ENCODE data around the gene PTEN.
"Not testable (repeated sequence)": the region's sequence is repeated elsewhere in the genome, so short reads cannot be mapped to it uniquely, and the experiment has no call there.

The PTEN gene
- total RNA-seq = 193 to 200 reads per million in 2 donors

DNA sequence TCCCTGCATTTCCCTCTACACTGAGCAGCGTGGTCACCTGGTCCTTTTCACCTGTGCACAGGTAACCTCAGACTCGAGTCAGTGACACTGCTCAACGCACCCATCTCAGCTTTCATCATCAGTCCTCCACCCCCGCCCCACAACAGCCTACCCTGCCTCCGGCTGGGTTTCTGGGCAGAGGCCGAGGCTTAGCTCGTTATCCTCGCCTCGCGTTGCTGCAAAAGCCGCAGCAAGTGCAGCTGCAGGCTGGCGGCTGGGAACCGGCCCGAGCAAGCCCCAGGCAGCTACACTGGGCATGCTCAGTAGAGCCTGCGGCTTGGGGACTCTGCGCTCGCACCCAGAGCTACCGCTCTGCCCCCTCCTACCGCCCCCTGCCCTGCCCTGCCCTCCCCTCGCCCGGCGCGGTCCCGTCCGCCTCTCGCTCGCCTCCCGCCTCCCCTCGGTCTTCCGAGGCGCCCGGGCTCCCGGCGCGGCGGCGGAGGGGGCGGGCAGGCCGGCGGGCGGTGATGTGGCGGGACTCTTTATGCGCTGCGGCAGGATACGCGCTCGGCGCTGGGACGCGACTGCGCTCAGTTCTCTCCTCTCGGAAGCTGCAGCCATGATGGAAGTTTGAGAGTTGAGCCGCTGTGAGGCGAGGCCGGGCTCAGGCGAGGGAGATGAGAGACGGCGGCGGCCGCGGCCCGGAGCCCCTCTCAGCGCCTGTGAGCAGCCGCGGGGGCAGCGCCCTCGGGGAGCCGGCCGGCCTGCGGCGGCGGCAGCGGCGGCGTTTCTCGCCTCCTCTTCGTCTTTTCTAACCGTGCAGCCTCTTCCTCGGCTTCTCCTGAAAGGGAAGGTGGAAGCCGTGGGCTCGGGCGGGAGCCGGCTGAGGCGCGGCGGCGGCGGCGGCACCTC is at the start of gene PTEN, which contains the start of gene KLLN:
Gene PTEN, plus strand, starts transcription at position 573 of the 891 bp plus-strand sequence. CDS start 845 bp downstream, outside the sequence.
Gene KLLN, minus strand, starts transcription at position 481 of the 891 bp plus-strand sequence. CDS start 1,046 bp downstream, outside the sequence.
- DNase-seq = peak; percentile 73

DNA sequence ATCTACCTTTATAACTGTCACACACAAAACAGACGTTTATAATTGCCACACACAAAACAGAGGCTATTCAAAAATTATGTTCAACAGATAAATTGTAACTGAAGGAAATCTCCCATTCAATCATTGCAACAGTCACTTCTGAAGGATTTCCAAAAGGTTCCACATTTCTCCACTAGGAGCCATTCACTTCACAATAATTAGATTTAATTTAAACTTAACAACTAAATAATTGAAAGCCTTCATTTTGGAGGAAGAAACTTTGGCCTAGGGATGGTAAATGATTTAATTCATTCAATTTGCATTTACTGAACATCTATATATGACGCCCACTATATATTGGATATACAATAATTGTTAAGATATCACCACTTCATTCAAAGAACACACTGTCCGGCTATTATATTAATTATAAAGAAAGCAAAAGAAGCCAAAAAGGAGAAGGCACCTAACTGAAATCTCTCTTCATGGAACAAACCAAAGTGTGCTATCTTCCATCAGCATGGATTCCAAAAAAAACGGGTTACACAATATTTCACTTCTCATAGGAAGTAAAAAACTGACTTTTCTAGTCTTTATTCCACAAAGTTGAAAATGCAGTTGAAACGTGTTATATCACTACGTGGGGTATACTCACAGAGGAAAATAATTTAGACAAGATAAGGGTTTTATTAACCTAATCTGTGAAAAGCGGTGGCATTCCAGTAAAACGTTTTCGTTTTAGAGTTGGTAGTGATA is 47.1 kb upstream of the PTEN start:
- no peak for DNase-seq

DNA sequence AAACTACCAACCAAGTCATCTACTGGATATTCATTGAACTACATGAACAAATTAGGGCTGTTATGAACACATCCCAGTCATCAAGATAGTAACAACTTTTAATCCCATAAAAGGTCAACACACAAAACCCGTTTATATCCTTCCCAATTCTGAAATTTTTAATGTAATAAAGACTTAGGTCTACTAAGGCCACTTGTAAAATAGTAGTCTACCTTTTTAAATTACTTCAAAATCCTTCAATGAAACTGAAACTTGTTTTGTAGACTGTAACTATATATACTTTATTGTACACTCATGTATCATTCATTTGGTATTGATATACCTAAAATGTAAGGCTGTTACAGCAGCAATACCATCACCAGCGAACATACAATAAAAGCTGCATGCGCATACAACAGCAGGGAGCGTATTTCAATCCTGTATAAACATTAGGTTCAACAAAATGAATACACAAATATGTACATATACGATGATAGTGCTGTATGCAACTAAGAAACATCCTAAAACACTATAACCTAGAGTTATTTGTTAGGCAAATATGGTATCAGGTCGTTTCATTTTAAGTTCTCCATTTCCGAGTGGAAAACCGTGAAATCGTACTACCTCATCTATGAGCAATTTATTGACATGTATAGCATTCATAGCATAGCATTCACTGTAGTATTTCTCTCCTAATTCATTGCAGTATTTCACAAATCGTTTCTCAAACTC is 46.4 kb upstream of the PTEN start:
- no peak for DNase-seq

DNA sequence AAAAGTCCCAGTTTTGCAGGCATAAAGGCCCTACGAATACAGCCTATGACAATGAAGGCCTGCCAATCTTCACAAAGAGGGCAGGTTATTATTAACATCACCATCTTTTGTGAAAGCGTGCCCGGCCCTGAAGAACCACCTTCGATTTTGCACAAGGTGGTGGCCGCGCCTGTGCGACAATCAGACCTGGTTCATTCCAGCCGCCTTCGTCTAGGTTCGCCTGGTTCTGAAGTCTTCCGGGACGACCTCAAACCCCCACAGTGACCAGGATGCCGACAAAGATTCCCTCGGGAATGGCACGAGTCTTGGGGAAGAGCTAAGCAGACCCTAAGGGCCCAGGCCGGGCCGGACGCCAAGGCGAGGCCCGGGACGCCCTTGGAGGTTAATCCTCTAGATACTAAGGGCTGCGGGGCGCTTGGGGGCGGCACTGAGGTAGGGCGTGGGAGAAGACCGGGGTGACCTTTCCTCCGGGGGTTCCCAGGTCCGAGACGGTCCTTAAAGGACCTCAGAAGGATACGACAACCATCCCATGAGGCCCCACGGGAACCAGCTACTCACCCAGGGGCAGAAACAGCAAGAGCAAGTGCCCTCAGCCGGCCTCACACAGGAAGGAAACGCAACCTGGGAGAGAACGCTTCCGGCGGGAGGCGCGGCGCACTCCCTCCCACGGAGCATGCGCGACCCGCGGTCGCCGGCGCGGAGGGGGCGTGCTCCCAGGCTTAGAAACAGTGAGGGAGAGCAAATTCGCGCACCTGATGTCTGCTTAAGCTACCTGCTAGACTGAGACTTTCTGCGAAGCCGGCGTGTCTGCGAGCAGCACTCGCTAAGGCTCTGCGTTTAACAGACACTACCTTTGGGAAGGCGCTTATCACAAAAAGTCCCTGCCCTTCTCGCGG is 45.6 kb upstream of the PTEN start, which contains the start of gene ATAD1:
Gene ATAD1, minus strand, starts transcription at position 618 of the 896 bp plus-strand sequence. CDS start 3,627 bp downstream, outside the sequence.
- DNase-seq = peak; percentile 83

DNA sequence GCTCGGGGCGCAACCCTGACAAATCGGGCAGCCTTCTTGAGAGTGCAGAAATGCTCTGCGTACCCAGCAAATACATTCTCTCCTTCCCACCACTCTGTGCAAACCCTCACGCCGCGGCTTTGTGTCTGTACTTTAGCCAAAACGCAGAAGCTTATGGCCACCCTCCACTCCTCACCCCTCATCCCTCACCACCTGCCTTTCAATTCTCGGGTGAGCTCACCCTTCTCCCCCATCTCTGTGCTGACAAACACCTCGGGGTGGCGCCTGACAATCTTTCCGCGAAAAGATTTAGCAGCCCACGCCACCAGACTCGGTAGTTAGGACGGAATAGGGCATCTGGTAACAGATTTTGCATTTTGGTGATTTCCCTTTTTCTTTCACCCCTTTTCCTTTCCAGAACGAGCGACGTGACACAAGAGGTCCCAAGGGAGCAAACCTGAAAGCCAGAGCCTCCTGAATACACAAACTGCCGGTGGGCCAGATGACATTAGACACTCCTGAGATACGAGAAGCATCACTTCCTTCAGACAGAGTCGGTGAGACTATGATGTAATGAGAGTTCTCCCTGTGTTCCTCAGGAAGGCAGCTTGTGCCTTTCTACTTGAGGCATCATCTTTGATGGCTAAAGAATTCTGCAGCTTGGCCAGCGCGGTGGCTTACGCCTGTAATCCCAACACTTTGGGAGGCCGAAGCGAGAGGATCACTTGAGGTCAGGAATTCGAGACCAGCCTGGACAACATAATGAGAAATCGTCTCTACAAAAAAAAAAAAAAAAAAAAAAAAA is 44.7 kb upstream of the PTEN start:
- no peak for DNase-seq

DNA sequence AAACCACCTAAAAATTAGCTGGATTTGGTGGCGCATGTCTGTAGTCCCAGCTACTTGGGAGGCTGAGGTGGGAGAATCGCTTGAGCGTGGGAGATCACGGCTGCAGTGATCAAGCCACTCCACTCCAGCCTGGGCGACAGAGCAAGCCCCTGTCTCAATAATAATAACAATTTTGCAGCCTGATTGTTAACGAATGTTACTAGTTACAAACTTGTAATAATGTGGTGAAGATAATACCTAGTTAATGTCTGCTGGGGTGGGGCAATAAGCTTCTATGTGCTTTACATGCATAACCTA is 44.2 kb upstream of the PTEN start:
- no peak for DNase-seq

DNA sequence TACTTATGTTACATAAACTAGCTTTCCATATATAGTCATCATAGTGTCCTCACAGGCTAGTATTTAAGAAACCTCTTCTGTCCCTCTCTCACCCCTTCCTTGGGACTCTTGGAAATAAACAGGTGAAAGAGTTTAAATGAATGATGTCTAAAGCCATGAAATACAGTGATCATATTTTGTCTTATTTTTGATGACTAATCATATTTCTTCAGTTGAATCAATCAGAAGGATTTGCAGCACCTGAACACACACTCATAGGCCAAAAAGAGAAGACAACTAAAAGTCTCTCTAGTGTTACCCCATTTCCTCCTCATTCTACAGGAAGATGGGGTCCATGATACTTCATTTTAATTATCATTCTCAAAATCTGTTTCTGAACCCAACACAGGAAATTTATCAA is 36.8 kb upstream of the PTEN start:
- no peak for DNase-seq

DNA sequence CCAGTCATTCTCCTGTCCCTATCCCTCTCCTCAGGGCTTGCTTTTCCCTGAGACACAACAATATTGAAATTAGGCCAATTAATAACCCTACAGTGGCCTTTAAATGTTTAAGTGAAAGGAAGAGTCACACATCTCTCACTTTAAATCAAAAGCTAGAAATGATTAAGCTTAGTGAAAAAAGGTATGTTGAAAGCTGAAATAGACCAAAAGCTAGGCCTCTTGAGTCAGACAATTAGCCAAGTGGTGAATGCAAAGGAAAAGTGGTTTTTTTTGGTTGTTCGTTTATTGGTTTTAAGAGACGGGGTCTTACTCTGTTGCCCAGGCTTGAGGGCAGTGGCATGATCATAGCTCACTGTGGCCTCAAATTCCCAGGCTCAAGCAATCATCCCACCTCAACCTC is 35.7 kb upstream of the PTEN start:
- no peak for DNase-seq

DNA sequence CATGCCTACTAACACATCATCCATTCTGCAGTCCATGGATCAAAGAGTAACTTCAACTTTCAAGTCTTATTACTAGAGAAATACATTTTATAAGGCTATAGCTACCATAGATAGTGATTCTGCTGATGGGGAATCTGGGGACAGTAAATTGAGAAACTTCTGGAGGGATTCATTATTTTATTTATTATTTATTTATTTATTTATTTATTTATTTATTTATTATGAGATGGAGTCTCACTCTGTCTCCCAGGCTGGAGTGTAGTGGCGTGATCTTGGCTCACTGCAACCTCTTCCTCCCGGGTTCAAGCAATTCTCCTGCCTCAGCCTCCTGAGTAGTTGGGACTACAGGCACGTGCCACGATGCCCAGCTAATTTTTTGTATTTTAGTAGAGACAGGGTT is 34.4 kb upstream of the PTEN start:
- DNase-seq = not testable (repeated sequence)

DNA sequence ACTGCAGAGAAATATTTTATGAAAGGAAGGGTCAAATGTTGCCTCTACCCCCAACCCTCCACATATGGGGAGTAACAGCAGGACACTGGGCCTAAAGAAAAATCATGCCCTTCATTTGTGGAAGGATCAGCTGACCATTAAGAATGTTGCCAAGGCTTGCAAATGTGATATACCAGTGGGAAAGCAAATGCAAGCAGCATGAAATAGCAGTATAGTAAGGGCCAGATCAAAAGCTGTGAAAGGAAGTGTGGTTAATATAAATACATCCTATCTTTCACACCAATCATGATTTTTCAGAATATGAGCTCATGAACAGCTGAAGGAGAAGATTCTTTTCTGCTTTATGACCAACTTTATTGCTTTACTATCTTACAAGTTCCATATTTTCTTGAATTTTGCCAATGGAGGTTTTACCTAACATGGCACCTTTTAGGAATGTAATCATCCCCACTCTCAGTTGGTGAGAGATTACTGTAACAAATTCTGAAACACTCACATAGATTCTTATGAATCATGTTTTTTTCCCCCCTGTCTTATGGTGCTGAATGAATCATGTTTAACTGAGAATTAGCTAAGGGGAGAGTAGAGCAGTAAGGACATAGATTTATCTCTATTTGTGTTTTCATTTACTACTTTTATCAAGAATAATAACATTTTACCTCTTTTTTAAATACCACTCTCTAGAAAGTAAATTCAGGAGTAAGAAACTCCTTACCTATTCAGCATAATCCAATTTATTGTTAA is 33.3 kb upstream of the PTEN start:
- DNase-seq = no peak

DNA sequence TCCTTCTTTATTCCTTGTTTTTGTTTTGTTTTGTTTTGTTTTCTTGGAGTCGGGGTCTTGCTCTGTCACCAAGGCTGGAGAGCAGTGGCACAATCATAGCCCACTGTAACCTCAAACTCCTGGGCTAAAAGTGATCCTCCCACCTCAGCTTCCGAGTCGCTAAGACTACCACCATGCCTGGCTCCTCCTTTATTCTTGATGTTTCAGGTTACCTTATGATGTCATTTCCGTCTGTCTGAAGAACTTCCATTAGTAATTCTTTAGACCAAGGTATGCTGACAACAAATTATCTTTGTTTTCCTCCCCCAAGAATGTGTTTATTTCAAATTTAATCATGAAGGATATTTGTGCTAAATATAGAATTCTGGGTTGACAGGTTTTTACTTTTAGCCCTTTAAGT is 27.3 kb upstream of the PTEN start:
- no peak for DNase-seq

DNA sequence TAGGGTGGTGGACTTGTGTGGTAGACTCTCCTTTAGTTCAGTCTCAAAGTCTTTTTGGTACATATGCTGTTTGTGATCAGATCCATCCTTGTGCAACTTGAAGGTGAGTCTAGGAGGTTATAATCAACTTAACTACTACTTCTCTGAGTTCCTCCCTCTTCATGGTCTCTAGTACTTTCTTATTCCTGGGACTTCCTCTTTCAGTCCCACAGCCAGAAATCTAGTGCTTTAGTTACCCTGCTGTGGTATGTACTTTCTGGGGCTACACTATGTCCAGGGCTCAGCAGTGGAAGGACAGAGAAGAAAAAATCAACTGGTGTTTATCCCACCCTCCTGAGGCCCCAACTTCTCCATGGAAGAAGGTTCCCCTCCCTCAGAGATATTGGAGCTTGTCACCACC is 26.0 kb upstream of the PTEN start:
- DNase-seq = no peak

DNA sequence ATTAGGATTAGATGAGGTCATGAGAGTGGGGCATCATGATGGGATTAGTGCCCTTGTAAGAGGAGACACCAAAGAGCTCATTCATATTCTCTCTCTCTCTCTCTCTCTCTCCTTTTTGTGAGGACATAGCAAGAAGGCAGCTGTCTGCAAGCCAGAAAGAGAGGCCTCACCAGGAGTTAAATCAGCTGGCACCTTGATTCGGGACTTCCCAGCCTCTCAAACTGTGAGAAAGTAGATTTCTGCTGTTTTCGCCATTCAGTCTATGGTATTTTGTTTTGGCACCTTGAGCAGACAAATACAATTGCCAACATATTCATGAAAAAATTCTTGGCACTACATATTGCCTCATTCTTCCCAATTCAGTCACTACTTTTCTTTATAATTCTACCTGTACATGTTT is 24.8 kb upstream of the PTEN start:
- no peak for DNase-seq

DNA sequence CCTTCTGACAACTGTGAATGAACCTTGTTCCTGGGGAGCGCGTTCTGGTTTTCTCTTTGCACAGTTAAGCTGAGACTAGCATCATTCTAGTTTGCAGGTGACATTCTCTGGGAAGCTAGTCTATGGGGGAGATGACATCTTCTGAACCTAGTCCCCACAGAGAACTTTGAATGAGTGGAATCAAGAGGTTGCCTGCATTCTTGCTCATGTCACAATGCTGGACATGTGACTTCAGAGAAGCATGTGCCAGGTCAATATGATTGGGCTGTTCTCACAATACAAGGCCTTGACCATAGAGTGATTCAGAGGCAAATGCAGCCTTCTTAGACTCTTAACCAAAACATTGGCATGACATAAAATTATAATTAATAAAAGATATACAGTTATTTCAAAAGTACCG is 22.2 kb upstream of the PTEN start:
- DNase-seq = no peak

DNA sequence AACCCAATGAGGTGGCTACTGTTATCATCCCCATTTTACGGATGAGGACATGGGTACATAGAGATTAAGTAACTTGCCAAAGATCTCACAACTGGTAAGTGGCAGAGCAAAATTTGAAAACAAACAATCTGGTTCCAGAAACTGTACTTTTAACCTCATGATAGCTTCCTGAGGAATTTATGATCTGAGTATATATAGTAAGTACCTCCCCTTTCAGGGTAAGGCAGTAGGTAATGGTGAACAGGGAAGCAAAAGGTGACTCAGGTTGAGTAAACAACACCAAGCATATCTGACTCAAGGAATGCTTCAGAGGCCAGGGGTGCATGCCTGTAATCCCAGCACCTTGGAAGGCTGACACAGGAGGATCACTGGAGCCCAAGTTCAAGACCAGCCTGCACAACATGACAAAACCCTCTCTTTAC is 21.2 kb upstream of the PTEN start:
- DNase-seq = no peak

DNA sequence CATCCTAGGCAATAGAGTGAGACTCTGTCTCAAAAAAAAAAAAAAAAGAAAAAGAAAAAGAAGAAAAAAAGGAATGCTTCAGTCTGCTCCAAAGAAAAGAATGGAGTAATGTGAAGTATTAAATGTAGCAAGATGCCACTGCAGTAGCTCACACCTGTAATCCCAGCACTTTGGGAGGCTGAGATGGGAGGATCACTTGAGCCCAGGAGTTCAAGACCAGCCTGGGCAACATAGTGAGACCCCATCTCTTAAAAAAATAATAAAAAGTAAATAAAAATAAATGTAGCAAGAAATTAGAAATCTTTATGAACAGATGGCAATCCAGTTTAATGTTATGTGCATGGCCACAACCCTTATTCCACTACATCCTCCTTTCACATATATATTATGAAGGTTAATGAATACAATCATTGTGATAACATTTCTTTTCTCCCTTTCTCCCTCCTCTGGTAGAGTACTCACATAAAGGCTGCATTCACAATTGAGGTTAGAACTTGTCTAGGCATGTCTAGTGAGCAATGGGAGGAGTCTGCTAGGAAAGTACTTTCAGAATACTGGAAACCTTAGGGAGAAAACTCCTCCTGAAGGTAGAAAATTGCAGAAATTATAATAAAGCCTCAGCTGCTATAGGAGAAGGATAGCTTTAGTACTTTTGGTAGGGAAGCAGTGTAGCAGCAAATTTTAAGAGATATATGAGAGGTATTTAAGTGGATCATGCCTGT is 20.5 kb upstream of the PTEN start:
- DNase-seq = no peak

DNA sequence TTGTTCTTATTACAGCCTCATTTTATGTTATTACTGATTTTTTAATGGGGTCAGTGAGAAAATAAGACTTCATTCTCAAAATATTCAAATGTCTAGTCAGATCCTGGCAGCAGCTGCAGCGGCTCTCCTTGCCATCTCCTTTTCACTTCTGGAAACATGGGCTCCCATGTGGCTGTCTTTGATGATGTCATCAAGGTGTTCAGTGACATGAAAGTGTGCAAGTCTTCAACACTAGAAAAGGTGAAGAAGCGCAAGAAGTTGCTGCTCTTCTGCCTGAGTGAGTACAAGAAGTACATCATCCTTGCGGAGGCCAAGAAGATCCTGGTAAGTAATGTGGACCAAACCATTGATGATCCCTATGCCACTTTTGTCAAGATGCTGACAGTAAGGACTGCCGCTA is 19.7 kb upstream of the PTEN start:
- DNase-seq = no peak

DNA sequence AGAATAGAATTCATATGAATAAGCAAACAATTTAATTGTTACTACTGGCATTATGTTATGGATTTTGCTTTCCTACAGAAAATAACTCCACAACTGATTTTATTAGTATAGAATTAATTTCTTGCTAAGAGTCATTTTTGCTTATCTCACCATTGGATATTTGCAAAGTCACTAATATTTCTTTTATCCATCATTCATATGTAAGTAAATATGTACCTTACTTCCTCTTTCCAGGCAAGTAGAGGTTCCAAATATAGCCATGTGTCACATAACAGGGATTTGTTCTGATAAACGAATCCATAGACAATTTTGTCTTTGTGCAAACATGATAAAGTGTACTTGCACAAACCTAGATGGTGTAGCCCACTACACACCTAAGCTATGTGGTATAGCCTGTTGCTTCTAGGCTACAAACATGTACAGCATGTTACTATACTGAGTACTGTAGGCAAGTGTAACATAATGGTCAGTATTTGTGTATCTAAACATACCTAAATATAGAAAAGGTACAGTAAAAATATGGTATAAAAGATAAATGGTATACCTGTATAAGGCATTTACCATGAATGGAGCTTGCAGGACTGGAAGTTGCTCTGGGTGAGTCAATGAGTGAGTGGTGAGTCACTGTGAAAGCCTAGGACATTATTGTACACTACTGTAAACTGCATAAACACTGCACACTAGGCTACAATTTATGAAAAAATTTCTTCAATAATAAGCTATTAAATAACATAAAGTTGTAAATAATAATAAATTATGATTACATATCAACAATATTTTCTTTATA is 18.4 kb upstream of the PTEN start:
- no peak for DNase-seq

DNA sequence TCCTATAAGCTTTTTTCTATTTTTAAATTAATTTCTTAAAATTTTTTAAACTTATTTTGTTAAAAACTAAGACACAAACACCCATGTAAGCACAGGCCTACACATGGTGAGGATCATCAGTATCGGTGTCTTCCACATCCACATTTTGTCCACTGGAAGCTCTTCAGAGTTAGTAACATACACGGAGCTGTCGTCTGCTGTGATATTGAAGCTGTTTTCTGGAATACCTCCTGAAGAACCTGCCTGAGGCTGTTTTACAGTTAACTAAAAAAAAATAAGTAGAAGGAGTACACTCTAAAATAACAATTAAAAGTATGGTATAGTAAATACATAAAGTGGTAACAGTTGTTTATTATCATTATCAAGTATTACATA is 17.8 kb upstream of the PTEN start:
- no peak for DNase-seq

Measured in activated gamma-delta T cell (primary cell).